T follicular helper cell (primary cell): ENCODE data around the gene SNRK.

Experiments
- DNase-seq: peaks from one replicate; pipeline ENCODE4 v3.0.0-alpha.2; 2020; ENCODE audit warnings: low read depth

The SNRK gene

DNA sequence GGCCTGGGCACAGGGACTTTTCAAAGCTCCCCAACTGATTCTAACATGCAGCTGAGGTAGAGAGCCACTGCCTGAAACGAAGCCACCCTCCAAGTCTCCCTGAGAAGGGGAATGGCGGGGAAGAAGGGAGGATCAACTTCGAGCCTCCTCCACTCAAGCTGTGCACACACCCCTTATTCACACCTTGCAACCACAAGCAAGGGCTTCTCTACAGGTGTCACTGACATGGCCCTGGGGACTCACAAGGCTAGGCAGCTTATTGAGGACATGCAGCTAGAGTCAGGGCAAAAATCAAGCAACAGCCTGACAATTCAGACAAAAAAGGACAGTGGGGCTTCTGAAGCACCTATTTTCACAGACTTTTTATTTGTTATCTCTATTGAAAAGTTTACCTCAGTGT is 85.2 kb downstream of the SNRK start:
- DNase-seq, result no peak

DNA sequence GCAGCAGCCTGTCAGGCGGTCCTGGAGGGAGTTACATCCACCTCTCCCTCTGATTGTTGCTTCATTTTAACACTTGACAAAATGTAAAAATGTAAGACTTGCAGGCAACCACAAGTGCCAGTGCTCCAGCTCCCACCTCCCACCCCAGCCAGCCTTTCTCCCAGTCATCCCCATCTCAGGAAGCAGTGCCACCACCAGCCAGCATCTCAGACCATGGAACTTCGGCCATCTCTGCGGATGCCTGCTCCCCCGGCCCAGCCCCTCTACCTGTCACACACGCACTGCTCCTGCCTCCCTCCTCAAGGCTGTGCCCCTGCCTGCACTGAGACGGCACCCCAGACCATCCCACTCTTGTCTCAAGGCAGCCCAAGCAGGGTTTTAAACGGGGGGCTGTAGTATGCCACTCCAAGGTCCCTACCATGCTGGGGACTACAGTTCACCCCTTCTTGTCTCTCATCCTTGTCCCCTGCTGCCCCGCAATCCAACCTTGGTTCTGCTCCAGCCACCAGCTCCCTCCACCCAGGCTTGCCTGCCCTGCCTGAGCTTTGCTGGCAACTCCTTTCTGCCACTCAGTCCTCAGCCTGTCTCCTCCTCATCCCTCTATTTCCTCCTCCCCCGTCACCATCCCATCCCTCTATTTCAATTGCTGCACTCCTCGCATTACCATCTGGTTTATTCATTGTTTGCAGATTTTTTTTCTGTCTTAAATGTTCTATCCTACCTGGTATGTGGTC is 85.8 kb downstream of the SNRK start:
- DNase-seq, result no peak

GRCh38 chr3:43372809-43373559 is 86.6 kb downstream of the SNRK start:
- DNase-seq, result no peak

GRCh38 chr3:43373560-43373928 is 87.2 kb downstream of the SNRK start:
- no peak for DNase-seq

GRCh38 chr3:43378066-43378935 is 92.0 kb downstream of the SNRK start:
- peak; percentile 58 for DNase-seq

DNA sequence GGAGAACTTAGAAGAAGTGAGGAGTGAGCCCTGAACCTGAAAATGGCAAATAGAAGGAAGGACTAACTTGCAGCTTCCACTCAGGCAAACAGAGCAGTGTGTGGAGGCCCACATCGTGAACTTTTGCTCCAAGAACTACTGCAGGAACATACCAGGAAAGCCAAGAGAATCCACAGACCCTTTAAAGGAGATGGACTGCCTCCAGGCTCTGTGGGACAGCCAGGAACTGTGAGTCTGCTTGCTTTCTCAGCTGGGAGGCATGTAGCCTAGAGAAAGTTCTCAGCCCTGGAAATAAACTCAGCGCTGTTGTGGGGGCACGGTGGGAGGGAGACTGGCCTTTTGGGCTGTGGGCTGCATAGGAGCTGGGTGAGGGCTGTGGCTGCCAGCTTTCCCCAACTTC is 93.0 kb downstream of the SNRK start:
- DNase-seq, result no peak

GRCh38 chr3:43388175-43388574 is 101.8 kb downstream of the SNRK start:
- DNase-seq, result no peak

GRCh38 chr3:43388915-43389314 is 102.6 kb downstream of the SNRK start:
- DNase-seq, result no peak

GRCh38 chr3:43389388-43390254 is 103.3 kb downstream of the SNRK start:
- peak; percentile 68 for DNase-seq

- DNase-seq, result no peak
These were observed 103.9 kb downstream of the SNRK start for GRCh38 chr3:43390255-43390588.

DNA sequence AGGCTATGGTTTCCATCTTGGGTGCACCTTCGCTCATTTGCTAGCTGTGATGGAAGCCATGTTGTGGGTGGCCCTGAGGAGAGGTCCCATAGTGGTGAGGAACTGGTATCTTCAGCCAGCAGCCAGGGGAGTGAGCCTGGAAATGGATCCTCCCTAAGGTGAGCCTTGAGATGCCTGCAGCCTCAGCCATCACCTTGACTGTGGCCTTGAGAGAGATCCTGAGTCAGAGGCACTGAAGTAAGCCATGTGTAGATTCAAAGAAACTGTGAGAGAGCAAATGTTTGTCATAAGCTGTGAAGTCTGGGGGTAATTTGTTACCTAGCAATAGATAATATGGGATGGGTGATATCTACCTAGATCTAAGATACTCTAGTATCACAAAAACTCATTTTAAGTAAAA is 105.3 kb downstream of the SNRK start:
- DNase-seq, result no peak

GRCh38 chr3:43394041-43394554 is 107.8 kb downstream of the SNRK start:
- DNase-seq, result no peak

- DNase-seq, result no peak
These were observed 112.7 kb downstream of the SNRK start for GRCh38 chr3:43399034-43399433.

GRCh38 chr3:43400167-43400566 is 113.8 kb downstream of the SNRK start:
- DNase-seq, result no peak
